Prostate gland (tissue), 2 donors: ENCODE measurements around the gene GTPBP1. TPM values are rescaled to one million over a fixed set of nuclear protein-coding genes. Genes with fewer than 3 reads are reported as not detected.

Experiments used
- DNase-seq: peaks from one replicate; pipeline ENCODE4 v3.0.0-alpha.2; 2019; ENCODE audit warnings: low spot score
- H3K27ac ChIP-seq, 2 donors: fragments of 200-600 bp; sonication (generic); 2 replicates each; pipeline ENCODE4 v1.5.1; 2017 to 2019
- H3K27me3 ChIP-seq: fragments of 200-600 bp; sonication (generic); replicated peaks from 2 replicates; pipeline ENCODE4 v1.5.1; 2019; ENCODE audit not compliant: insufficient read depth
- H3K36me3 ChIP-seq, 2 donors: fragments of 200-600 bp; sonication (generic); 1 replicate in 1 of 2; 2 replicates in 1 of 2; pipeline versions ENCODE4 v1.5.1 to v1.8.1; 2017 to 2019
- H3K4me1 ChIP-seq: fragments of 200-600 bp; sonication (generic); replicated peaks from 2 replicates; pipeline ENCODE4 v1.5.1; 2019
- H3K4me3 ChIP-seq, 2 donors: fragments of 200-600 bp; sonication (generic); 2 replicates each; pipeline ENCODE4 v1.5.1; 2017 to 2019
- H3K9me3 ChIP-seq: fragments of 200-600 bp; sonication (generic); 2 replicates; pipeline ENCODE4 v1.5.1; 2017
- POLR2A ChIP-seq: fragments of 450-650 bp; IDR thresholded peaks from one replicate; pipeline ENCODE4 v1.6.1; 2016; ENCODE audit warnings: antibody characterized with exemption, mild to moderate bottlenecking
- POLR2AphosphoS5 ChIP-seq: sonication (generic); formaldehyde crosslinking; IDR thresholded peaks from one replicate; pipeline ENCODE4 v1.6.1; 2017; ENCODE audit warnings: antibody characterized with exemption
- WGBS: methylation state at CpG from one replicate; pipeline ENCODE4 v1.1.5; 2018; 5-methylcytosine and 5-hydroxymethylcytosine counted together
- intact Hi-C: fragments of 100-400 bp; cut with DNase I; formaldehyde crosslinking; loops from one replicate; pipeline ENCODE4 v1.14.2; 2022
- total RNA-seq, 2 donors: library from RNA; depleted of rRNA; stranded (reverse); fragments of >200 nt; gene quantifications; one replicate each; pipeline ENCODE4 v1.1.0, GENCODE V29; 2016
- TF ChIP-seq, protein P1 (sequence below), 4 experiments: fragments of 200-600 bp in 2 of 4; fragments of 450-650 bp in 2 of 4; sonication (generic) in 2 of 4; IDR thresholded peaks; 1 replicate in 3 of 4; 2 replicates in 1 of 4; pipeline ENCODE4 v1.5.1; 2016 to 2019; ENCODE audit warnings: antibody characterized with exemption in 4 of 4, mild to moderate bottlenecking in 2 of 4, moderate library complexity in 2 of 4

The GTPBP1 gene
- total RNA-seq, 2 donors from 2014 or later: 61.9 to 74.5 TPM

DNA sequence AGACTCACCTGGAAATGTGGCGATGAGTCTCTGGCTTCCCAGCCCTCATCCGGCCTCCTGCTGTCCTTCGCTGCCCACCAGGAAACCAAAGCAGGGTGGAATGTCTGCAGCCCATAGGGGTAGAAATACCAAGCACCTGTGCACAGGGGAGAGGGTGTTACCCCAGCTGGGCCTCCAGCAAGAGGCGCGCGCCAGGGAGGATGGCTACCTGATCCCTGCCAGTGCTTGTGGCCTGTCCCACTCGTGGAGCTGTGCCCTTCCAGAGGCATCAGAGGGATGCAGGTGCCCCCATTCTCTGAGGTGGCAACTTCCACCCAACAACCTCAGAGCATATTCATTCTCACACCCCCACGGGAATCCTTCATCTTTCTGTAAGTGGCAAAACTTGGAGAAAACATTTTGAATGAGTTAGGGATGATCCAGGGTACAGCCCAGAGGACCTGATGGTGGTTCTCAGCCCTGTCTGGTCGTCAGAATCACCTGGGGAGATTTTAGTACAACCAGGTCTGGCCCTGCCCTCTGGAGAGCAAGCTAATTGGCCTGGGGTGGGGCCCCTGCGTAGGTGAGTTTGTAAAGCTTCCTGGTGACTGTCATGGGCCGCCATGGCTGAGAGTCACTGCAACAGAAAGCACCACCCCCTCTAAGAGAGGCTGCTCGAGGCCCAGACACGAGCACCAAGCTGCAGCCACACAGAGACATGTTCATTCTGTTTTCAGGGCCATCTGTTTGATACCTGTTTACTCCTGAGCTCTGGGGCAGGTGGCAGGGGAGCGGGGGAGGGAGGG, 40.1 kb downstream of the GTPBP1 start:
- no peak for TF ChIP-seq POLR2AphosphoS5
- no peak for TF ChIP-seq POLR2A
- TF ChIP-seq, protein P1, sequence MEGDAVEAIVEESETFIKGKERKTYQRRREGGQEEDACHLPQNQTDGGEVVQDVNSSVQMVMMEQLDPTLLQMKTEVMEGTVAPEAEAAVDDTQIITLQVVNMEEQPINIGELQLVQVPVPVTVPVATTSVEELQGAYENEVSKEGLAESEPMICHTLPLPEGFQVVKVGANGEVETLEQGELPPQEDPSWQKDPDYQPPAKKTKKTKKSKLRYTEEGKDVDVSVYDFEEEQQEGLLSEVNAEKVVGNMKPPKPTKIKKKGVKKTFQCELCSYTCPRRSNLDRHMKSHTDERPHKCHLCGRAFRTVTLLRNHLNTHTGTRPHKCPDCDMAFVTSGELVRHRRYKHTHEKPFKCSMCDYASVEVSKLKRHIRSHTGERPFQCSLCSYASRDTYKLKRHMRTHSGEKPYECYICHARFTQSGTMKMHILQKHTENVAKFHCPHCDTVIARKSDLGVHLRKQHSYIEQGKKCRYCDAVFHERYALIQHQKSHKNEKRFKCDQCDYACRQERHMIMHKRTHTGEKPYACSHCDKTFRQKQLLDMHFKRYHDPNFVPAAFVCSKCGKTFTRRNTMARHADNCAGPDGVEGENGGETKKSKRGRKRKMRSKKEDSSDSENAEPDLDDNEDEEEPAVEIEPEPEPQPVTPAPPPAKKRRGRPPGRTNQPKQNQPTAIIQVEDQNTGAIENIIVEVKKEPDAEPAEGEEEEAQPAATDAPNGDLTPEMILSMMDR (IDR thresholded peaks at IDR 0.05): no peak
- intact Hi-C loops: no loop called here
- DNase-seq: no peak
- 87% methylated on average over 14 of the region's 14 CpGs for WGBS
- Histone ChIP-seq H3K27me3 (no peaks in the 10 kb centered on the region), H3K36me3 (peaks cover 55 to 75% of the 10 kb centered on the region in 2 donors), H3K4me3 (no peak overlapping the region), H3K27ac (no peak overlapping the region), H3K9me3 (no peaks in the 10 kb centered on the region), H3K4me1 (peaks cover 9% of the 10 kb centered on the region)

DNA sequence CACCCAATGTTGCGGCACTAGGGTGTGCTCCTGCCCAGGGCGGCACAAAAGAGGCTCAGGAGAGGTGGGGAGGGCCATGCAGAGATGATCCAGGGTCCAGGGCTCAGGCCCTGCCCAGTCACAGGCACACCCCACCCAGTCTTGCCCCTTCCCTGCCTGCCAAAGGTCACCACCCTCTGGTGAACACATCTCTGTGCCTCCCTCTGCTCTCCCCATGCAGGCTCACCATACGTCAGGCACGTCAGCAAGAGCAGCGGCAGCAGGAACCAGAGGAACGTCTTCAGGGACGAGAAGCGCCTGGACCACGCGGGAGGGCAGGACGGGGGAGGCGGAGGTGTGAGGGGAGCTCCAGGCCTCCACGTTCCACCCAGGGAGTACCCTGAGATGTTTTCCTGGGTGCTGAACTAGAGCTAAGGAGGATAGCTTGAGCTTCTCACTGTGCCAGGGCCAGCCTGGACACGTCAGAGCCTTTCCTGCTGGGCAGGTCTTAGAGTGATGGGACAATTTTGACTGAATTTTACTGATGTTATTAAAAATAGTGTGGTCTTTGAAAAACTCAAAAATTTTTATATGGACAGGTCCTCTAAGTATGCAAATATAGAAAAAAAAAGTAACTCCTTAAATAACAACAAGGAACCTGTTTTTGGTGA, 42.9 kb downstream of the GTPBP1 start:
- intact Hi-C loops: no loop called here
- no peak overlapping the region for H3K4me3 ChIP-seq
- H3K4me1 ChIP-seq: peaks cover 27% of the 10 kb centered on the region
- peaks cover 37 to 53% of the 10 kb centered on the region in 2 donors for H3K36me3 ChIP-seq
- no peaks in the 10 kb centered on the region for H3K27me3 ChIP-seq
- 52% methylated on average over 14 of the region's 14 CpGs for WGBS
- DNase-seq: peak; percentile 43
- peak; percentile 19 for TF ChIP-seq POLR2AphosphoS5
- TF ChIP-seq, protein P1 (IDR thresholded peaks at IDR 0.05): no peak
- no peak for TF ChIP-seq POLR2A
- no peaks in the 10 kb centered on the region for H3K9me3 ChIP-seq
- peak overlapping the region; percentile 43 to 99 for H3K27ac ChIP-seq

DNA sequence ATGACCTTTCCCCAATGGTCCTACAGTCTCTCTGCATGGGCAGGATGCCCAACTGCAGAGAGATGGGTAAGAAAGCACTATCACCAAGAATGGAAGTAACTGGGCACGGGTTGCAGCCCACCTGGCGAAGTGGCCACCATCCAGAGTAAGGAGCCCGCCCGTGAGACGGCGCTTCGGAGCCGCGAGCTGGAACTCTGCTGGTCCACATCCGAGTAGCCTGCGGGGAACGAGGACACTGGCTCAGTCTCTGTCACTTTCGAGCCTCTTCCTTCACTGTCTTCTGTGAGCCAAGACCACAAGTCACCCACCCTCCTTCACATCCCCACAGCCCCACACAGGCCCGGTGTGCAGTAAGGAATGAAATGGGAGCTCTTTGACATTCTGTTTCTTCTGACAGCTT, 44.4 kb downstream of the GTPBP1 start:
- TF ChIP-seq POLR2AphosphoS5: no peak
- TF ChIP-seq, protein P1 (IDR thresholded peaks at IDR 0.05): no peak
- no peak for TF ChIP-seq POLR2A
- Histone ChIP-seq H3K27me3 (no peaks in the 10 kb centered on the region), H3K9me3 (no peaks in the 10 kb centered on the region), H3K4me3 (no peak overlapping the region), H3K4me1 (peaks cover 30% of the 10 kb centered on the region), H3K27ac (peak overlapping the region; percentile 16 to 99), H3K36me3 (peaks cover 29 to 42% of the 10 kb centered on the region in 2 donors)
- intact Hi-C loops: loop anchor here (10.0 kb wide), 1 partner anchor 565 kb away; the partner anchor contains the start of gene RPL3
- 90% methylated on average over 14 of the region's 14 CpGs for WGBS
- DNase-seq: no peak

DNA sequence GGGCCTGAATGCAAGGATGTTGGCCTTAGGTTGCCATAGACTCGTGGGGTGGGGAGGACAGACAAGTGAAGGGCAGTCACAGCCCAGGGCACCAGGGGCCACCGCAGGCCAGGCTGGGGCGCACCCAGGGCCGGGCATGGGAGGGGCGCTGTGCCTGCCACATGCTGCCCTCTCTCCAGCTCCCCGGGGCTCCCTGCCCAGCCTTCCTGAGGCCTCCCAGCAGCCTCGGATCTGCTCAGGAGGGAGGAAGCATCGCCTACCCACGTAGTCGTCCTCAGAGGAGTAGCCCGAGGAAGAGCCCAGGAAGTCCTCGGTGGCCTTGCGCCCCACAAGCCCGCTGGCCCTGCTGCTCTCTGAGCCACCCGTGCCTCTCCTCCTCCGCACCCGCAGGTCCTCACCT, 44.9 kb downstream of the GTPBP1 start:
- peaks cover 27 to 37% of the 10 kb centered on the region in 2 donors for H3K36me3 ChIP-seq
- H3K27ac ChIP-seq: peak overlapping the region; percentile 97 to 99
- 87% methylated on average over 15 of the region's 17 CpGs for WGBS

More for the DNA sequence above, 44.9 kb downstream of the GTPBP1 start:
- no peak overlapping the region for H3K4me3 ChIP-seq
- intact Hi-C loops: loop anchor here (10.0 kb wide), 1 partner anchor 564 kb away; the partner anchor contains the start of gene RPL3
- TF ChIP-seq, protein P1 (IDR thresholded peaks at IDR 0.05): no peak
- TF ChIP-seq POLR2AphosphoS5 (no peak), POLR2A (no peak)
- DNase-seq: no peak
- no peaks in the 10 kb centered on the region for H3K9me3 ChIP-seq
- no peaks in the 10 kb centered on the region for H3K27me3 ChIP-seq
- H3K4me1 ChIP-seq: peaks cover 30% of the 10 kb centered on the region
